ENCODE data around the gene MANF. TPM values are rescaled to one million over a fixed set of nuclear protein-coding genes. Genes with fewer than 3 reads are reported as not detected.

Gene MANF
- total and polyA plus RNA-seq, 2 experiments from 2014 or later = 55.6 to 163 TPM

DNA sequence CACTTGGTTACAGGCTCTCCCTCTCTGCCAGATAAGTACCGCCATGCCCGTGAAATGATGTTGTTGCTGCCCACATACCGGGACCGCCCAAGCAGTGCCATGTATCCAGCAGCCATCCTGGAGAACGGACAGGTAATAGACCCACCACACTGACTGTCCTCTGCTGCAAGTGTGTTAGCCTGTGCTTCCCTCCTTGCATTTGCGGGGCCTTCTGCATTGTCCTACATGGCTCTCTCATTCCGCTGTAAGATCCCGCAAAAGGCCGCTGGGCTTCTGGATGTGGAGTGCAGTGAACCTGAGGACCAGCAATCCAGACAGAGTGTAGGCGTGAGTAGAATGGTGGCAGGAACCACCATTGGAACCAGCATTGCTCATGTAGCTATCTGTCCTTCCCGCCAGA is 10.6 kb upstream of the MANF start:
- TF ChIP-seq, protein P1, sequence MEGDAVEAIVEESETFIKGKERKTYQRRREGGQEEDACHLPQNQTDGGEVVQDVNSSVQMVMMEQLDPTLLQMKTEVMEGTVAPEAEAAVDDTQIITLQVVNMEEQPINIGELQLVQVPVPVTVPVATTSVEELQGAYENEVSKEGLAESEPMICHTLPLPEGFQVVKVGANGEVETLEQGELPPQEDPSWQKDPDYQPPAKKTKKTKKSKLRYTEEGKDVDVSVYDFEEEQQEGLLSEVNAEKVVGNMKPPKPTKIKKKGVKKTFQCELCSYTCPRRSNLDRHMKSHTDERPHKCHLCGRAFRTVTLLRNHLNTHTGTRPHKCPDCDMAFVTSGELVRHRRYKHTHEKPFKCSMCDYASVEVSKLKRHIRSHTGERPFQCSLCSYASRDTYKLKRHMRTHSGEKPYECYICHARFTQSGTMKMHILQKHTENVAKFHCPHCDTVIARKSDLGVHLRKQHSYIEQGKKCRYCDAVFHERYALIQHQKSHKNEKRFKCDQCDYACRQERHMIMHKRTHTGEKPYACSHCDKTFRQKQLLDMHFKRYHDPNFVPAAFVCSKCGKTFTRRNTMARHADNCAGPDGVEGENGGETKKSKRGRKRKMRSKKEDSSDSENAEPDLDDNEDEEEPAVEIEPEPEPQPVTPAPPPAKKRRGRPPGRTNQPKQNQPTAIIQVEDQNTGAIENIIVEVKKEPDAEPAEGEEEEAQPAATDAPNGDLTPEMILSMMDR (IDR thresholded peaks at IDR 0.05; ENCODE audit: low read depth, low read length) = no peak
- H3K27me3 ChIP-seq = no peaks in the 10 kb centered on the region
- DNase-seq (ENCODE audit: low read depth in 1 of 2, low spot score in 1 of 2) = no peak
- no peaks in the 10 kb centered on the region for H3K9me3 ChIP-seq (ENCODE audit: low read depth)
- no peaks in the 10 kb centered on the region for H3K36me3 ChIP-seq
- H3K4me3 ChIP-seq = no peak overlapping the region
- no peaks in the 10 kb centered on the region for H3K4me1 ChIP-seq (ENCODE audit: low read depth)
- no peak overlapping the region for H3K27ac ChIP-seq

DNA sequence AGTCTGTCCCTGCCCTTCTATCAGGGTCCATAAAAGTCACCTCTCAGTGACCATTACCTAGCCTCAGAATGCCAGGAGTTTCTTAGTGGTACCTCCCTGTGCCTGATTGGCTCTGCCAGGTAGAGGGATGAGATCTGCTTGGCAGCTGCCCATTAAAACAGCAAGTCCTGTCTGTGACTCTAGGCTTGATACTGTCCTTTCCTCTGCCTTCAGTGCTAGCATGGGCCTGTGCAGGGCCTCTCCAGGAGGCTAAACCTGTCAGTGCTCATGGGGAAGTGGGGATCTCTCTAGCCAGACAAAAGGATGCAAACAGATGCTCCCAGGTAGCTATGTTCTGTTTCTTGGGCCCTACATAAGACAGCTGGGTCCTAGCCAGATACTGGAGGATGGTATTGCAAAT is 10.0 kb upstream of the MANF start:
- H3K9me3 ChIP-seq (ENCODE audit: low read depth) = no peaks in the 10 kb centered on the region
- H3K27me3 ChIP-seq = no peaks in the 10 kb centered on the region
- no peak overlapping the region for H3K27ac ChIP-seq
- no peak overlapping the region for H3K4me3 ChIP-seq
- DNase-seq (ENCODE audit: low read depth in 1 of 2, low spot score in 1 of 2) = no peak
- no peaks in the 10 kb centered on the region for H3K36me3 ChIP-seq
- no peaks in the 10 kb centered on the region for H3K4me1 ChIP-seq (ENCODE audit: low read depth)
- TF ChIP-seq, protein P1 (IDR thresholded peaks at IDR 0.05; ENCODE audit: low read depth, low read length) = no peak

DNA sequence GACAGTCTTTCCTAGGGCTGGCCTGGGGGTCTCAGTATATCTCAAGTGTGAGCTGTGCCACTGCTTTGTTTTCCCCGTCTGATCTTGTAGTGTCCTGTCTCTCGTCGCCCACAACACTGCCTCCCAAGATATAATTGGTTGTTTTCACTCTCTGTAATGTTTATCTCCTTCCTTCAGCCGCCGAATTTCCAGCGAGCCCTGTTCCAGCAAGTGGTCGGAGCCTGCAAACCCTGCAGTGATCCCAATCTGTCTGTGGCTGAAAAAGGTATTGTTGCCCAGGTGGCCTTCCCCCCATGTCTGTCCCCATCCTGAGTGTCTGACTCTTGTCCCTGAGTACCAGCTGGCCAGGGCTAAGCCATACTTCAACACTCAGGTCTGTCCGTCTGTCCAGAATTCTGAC is 9.5 kb upstream of the MANF start:
- Histone ChIP-seq H3K36me3 (no peaks in the 10 kb centered on the region), H3K27me3 (no peaks in the 10 kb centered on the region), H3K9me3 (ENCODE audit: low read depth) (no peaks in the 10 kb centered on the region), H3K27ac (no peak overlapping the region), H3K4me1 (ENCODE audit: low read depth) (no peaks in the 10 kb centered on the region), H3K4me3 (no peak overlapping the region)
- DNase-seq (ENCODE audit: low read depth in 1 of 2, low spot score in 1 of 2) = no peak
- TF ChIP-seq, protein P1 (IDR thresholded peaks at IDR 0.05; ENCODE audit: low read depth, low read length) = no peak

DNA sequence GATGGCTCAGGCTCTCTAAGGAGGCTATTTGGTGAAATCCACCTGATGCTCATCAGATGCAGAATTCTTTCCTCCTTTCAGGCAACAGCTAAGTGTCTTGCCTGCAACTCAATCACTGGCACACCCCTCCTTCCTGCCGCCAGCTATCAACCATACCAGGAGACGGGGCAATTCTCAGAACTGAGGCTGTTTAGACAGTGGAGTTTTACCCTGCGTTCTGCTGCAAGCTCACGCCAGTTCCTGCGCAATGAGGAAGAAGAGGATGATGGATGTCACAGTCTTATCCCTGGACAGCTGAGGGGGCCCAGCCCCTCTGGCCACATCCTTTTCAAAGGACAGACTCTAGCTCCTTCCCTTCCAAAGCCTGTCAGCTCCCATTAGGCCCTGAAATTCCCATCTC is 7.0 kb upstream of the MANF start:
- no peak for DNase-seq (ENCODE audit: low read depth in 1 of 2, low spot score in 1 of 2)
- Histone ChIP-seq H3K27me3 (no peaks in the 10 kb centered on the region), H3K27ac (no peak overlapping the region), H3K9me3 (ENCODE audit: low read depth) (no peaks in the 10 kb centered on the region), H3K36me3 (no peaks in the 10 kb centered on the region), H3K4me3 (no peak overlapping the region), H3K4me1 (ENCODE audit: low read depth) (no peaks in the 10 kb centered on the region)
- TF ChIP-seq, protein P1 (IDR thresholded peaks at IDR 0.05; ENCODE audit: low read depth, low read length) = no peak

DNA sequence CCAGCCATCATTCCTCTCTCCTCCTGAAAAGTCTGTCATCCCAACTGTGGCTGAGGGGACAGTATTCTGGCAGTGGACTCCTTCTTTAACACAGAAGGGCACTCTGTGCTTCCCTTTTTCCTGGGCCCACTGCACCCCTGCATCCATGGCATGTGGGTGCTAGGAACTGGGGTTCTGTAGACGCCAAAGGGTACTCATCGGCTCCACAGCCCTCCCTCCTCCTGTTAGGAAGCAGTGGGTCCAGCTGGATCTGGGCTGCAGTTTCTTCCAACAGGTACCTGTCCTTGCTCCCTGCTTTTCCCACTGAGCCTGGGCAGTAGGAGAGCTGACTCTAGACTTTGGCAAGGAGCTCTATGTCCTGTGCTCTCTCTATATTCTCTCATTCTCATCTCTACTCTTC is 6.4 kb upstream of the MANF start:
- Histone ChIP-seq H3K4me3 (no peak overlapping the region), H3K9me3 (ENCODE audit: low read depth) (no peaks in the 10 kb centered on the region), H3K36me3 (no peaks in the 10 kb centered on the region), H3K27me3 (no peaks in the 10 kb centered on the region), H3K27ac (no peak overlapping the region), H3K4me1 (ENCODE audit: low read depth) (peaks cover 3% of the 10 kb centered on the region)
- TF ChIP-seq, protein P1 (IDR thresholded peaks at IDR 0.05; ENCODE audit: low read depth, low read length) = no peak
- DNase-seq (ENCODE audit: low read depth in 1 of 2, low spot score in 1 of 2) = no peak

DNA sequence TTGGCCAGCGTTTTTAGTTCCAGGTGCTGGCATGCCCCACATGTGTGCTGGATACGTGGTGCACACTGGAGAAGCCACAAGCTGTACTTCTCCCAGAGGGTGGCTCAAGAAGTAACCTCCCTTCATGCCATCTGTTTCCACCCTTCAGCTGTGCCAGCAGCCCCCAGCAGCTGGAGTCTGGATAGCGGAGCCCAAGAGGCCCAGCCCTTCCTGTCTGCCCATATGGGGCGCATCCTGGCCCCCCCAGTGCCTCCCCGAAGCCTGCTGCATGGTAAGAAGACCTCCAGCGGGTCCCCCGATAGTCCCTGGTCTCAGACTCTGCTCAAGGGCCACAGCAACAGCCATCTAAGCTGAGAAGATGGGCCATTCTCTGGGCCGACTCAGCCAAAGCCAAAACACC is 5.8 kb upstream of the MANF start:
- no peak overlapping the region for H3K4me3 ChIP-seq
- TF ChIP-seq, protein P1 (IDR thresholded peaks at IDR 0.05; ENCODE audit: low read depth, low read length) = no peak
- peaks cover 5% of the 10 kb centered on the region for H3K4me1 ChIP-seq (ENCODE audit: low read depth)
- H3K27ac ChIP-seq = no peak overlapping the region
- H3K9me3 ChIP-seq (ENCODE audit: low read depth) = no peaks in the 10 kb centered on the region
- H3K36me3 ChIP-seq = no peaks in the 10 kb centered on the region
- H3K27me3 ChIP-seq = no peaks in the 10 kb centered on the region
- DNase-seq (ENCODE audit: low read depth in 1 of 2, low spot score in 1 of 2) = no peak

Data from cardiac muscle cell (in vitro differentiated cells and primary cell).